Posterior cingulate gyrus (tissue), 11 donors: Measurements from ENCODE around the gene ITPK1.
A peak's percentile ranks its signal among the peaks of the same experiment; 100 is the strongest.

Experiments used
- DNase-seq, 10 donors: peaks; one replicate each; pipeline versions ENCODE4 v3.0.0 to v3.0.0-alpha.2; 2020 to 2021; ENCODE audit warnings: mixed read lengths in 3 of 10
- intact Hi-C: fragments of 100-400 bp; cut with DNase I; formaldehyde crosslinking; loops from one replicate; pipeline ENCODE4 v1.15.1; 2023

ITPK1 gene

GRCh38 chr14:92924247-92924646, 191.5 kb downstream of the ITPK1 start:
- intact Hi-C loops, result no loop called here
- DNase-seq, result peak in 4 of 10 donors; percentile 11 to 84 (median 80)

GRCh38 chr14:92923744-92924103, 192.0 kb downstream of the ITPK1 start:
- intact Hi-C loops, result no loop called here
- DNase-seq, result peak in 2 of 10 donors; percentile 64 to 77

- intact Hi-C loops, result no loop called here
- DNase-seq, result peak; percentile 41 to 97 (median 74)
These were observed 192.6 kb downstream of the ITPK1 start, which contains the start of gene CHGA for GRCh38 chr14:92922883-92923743. CHGA (plus strand) TSS chr14:92923150; CDS start chr14:92923360, 210 bp downstream.

- intact Hi-C loops, result no loop called here
These were observed 193.5 kb downstream of the ITPK1 start for GRCh38 chr14:92922155-92922735.

GRCh38 chr14:92920001-92920400, 195.7 kb downstream of the ITPK1 start:
- intact Hi-C loops, result no loop called here
- no peak for DNase-seq

More at GRCh38 chr14:92922155-92922735, 193.5 kb downstream of the ITPK1 start:
- DNase-seq, result peak in 2 of 10 donors; percentile 2 to 21

GRCh38 chr14:92917956-92918355, 197.8 kb downstream of the ITPK1 start:
- intact Hi-C loops, result no loop called here
- peak in 3 of 10 donors; percentile 31 to 63 (median 31) for DNase-seq

- intact Hi-C loops, result no loop called here
- peak in 3 of 10 donors; percentile 28 to 75 (median 29) for DNase-seq
These were observed 198.4 kb downstream of the ITPK1 start for GRCh38 chr14:92917041-92917940.

- intact Hi-C loops, result no loop called here
- DNase-seq, result no peak
These were observed 199.5 kb downstream of the ITPK1 start for GRCh38 chr14:92916201-92916600.

- intact Hi-C loops, result no loop called here
These were observed 201.6 kb downstream of the ITPK1 start for GRCh38 chr14:92914087-92914656.

GRCh38 chr14:92907316-92907911, 208.3 kb downstream of the ITPK1 start:
- intact Hi-C loops, result no loop called here
- peak in 1 of 10 donors; percentile 78 for DNase-seq

More at GRCh38 chr14:92914087-92914656, 201.6 kb downstream of the ITPK1 start:
- no peak for DNase-seq

GRCh38 chr14:92906823-92907222, 208.9 kb downstream of the ITPK1 start:
- peak in 7 of 10 donors; percentile 25 to 87 (median 62) for DNase-seq
- intact Hi-C loops, result no loop called here

GRCh38 chr14:92906420-92906819, 209.3 kb downstream of the ITPK1 start:
- DNase-seq, result peak in 1 of 10 donors; percentile 57

GRCh38 chr14:92905667-92906066, 210.1 kb downstream of the ITPK1 start:
- intact Hi-C loops, result no loop called here

More at GRCh38 chr14:92906420-92906819, 209.3 kb downstream of the ITPK1 start:
- intact Hi-C loops, result no loop called here

GRCh38 chr14:92903359-92903758, 212.4 kb downstream of the ITPK1 start:
- DNase-seq, result no peak
- intact Hi-C loops, result no loop called here

More at GRCh38 chr14:92905667-92906066, 210.1 kb downstream of the ITPK1 start:
- DNase-seq, result no peak

GRCh38 chr14:92902726-92903125, 213.0 kb downstream of the ITPK1 start:
- intact Hi-C loops, result no loop called here
- DNase-seq, result peak in 3 of 10 donors; percentile 34 to 84 (median 77)

GRCh38 chr14:92902191-92902590, 213.5 kb downstream of the ITPK1 start:
- intact Hi-C loops, result no loop called here
- DNase-seq, result no peak

GRCh38 chr14:92900660-92901059, 215.1 kb downstream of the ITPK1 start:
- DNase-seq, result no peak
- intact Hi-C loops, result no loop called here

GRCh38 chr14:92898566-92899131, 217.1 kb downstream of the ITPK1 start:
- no peak for DNase-seq
- intact Hi-C loops, result no loop called here

GRCh38 chr14:92897922-92898565, 217.7 kb downstream of the ITPK1 start:
- DNase-seq, result peak in 1 of 10 donors; percentile 76
- intact Hi-C loops, result no loop called here
